ENCODE results near the gene MTUS2.

- TF ChIP-seq TARDBP (IDR thresholded peaks at IDR 0.05), result no peak
- no peak for TF ChIP-seq FOXM1 (IDR thresholded peaks at IDR 0.05; ENCODE audit: borderline replicate concordance)
- no peak for TF ChIP-seq L3MBTL2 (conservative IDR thresholded peaks at IDR 0.05)
- no peak for TF ChIP-seq SP1 (IDR thresholded peaks at IDR 0.05)
- TF ChIP-seq ARNT (IDR thresholded peaks at IDR 0.05), result no peak
Measured at GRCh38 chr13:28976636-28977035, 156.5 kb downstream of the MTUS2 start.

Data from HEK293T (cell line).